GM19455 (cell line): ENCODE results near the gene SIX1.

ENCODE experiments used
- ATAC-seq: cut with Tn5 transposase; IDR thresholded peaks from one replicate; pipeline ENCODE4 v1.9.1; 2021; ENCODE audit not compliant: unreplicated experiment

Gene SIX1

GRCh38 chr14:60643141-60643462 is 6.2 kb downstream of the SIX1 start:
- ATAC-seq, result no peak

- ATAC-seq, result no peak
Observed at GRCh38 chr14:60642270-60643140, 6.8 kb downstream of the SIX1 start.

GRCh38 chr14:60641742-60642269 is 7.5 kb downstream of the SIX1 start:
- ATAC-seq, result no peak

GRCh38 chr14:60640859-60641741 is 8.2 kb downstream of the SIX1 start:
- ATAC-seq, result no peak

- ATAC-seq, result no peak
Observed at GRCh38 chr14:60639674-60640073, 9.6 kb downstream of the SIX1 start.

- no peak for ATAC-seq
Observed at GRCh38 chr14:60637479-60638315, 11.6 kb downstream of the SIX1 start.

GRCh38 chr14:60636879-60637478 is 12.3 kb downstream of the SIX1 start:
- ATAC-seq, result no peak

- ATAC-seq, result no peak
Observed at GRCh38 chr14:60634153-60634552, 15.1 kb downstream of the SIX1 start.

- peak; percentile 55 for ATAC-seq
Observed at GRCh38 chr14:60632777-60633176, 16.5 kb downstream of the SIX1 start.

GRCh38 chr14:60632257-60632656 is 17.0 kb downstream of the SIX1 start:
- ATAC-seq, result peak; percentile 74

GRCh38 chr14:60631842-60632241 is 17.4 kb downstream of the SIX1 start:
- ATAC-seq, result no peak

GRCh38 chr14:60630129-60630528 is 19.1 kb downstream of the SIX1 start:
- no peak for ATAC-seq

GRCh38 chr14:60628892-60629291 is 20.4 kb downstream of the SIX1 start:
- ATAC-seq, result no peak

GRCh38 chr14:60622917-60623257 is 26.4 kb downstream of the SIX1 start:
- no peak for ATAC-seq

GRCh38 chr14:60622210-60622916 is 26.9 kb downstream of the SIX1 start:
- no peak for ATAC-seq

GRCh38 chr14:60621386-60621785 is 27.9 kb downstream of the SIX1 start:
- no peak for ATAC-seq

- ATAC-seq, result no peak
Observed at GRCh38 chr14:60618241-60618640, 31.0 kb downstream of the SIX1 start.

- ATAC-seq, result no peak
Observed at GRCh38 chr14:60616461-60616959, 32.8 kb downstream of the SIX1 start.

GRCh38 chr14:60602291-60602690 is 47.0 kb downstream of the SIX1 start:
- ATAC-seq, result no peak

GRCh38 chr14:60599727-60600126 is 49.5 kb downstream of the SIX1 start:
- no peak for ATAC-seq
